Right cardiac atrium (tissue), 5 donors: ENCODE results near the gene RSRC1. TPM values are rescaled to one million over a fixed set of nuclear protein-coding genes. Genes with fewer than 3 reads are reported as not detected.

Source experiments
- ATAC-seq, 2 donors: fragments of 200-7000 bp; cut with Tn5 transposase; one replicate each; pipeline versions ENCODE4 v1.8.0 to v1.9.1; 2020; ENCODE audit warnings: moderate library complexity in 2 of 2, mild to moderate bottlenecking in 1 of 2
- DNase-seq, 3 donors: peaks; one replicate each; pipeline ENCODE4 v3.0.0-alpha.2; 2020
- H3K27ac ChIP-seq: one replicate; pipeline ENCODE4 v1.5.1; 2013; ENCODE audit warnings: mild to moderate bottlenecking, low read length, control low read depth, moderate library complexity
- H3K27me3 ChIP-seq: one replicate; pipeline ENCODE4 v1.6.1; 2013; ENCODE audit not compliant: control insufficient read depth, insufficient read depth
- H3K4me1 ChIP-seq: one replicate; pipeline ENCODE4 v1.6.1; 2013; ENCODE audit warnings: low read length; ENCODE audit not compliant: control insufficient read depth, insufficient read depth
- H3K4me3 ChIP-seq: one replicate; pipeline ENCODE4 v1.5.1; 2013; ENCODE audit warnings: low read length, control low read depth
- H3K9me3 ChIP-seq: one replicate; pipeline ENCODE4 v1.6.1; 2013; ENCODE audit warnings: low read length; ENCODE audit not compliant: control insufficient read depth
- WGBS: extraction: QIAGEN DNeasy Blood & Tissue Kit; methylation state at CpG from one replicate; pipeline ENCODE4 v1.1.7; 2013; 5-methylcytosine and 5-hydroxymethylcytosine counted together
- intact Hi-C, 4 donors: fragments of 100-400 bp; cut with DNase I; formaldehyde crosslinking; loops; one replicate each; pipeline versions ENCODE4 v1.11.0 to v1.14.0; 2022 to 2023
- polyA plus RNA-seq: library from polyadenylated mRNA; stranded (reverse); fragments of 200-250 nt; gene quantifications from one replicate; pipeline ENCODE4 v1.2.3, GENCODE V29; 2013
- total RNA-seq, 4 donors: library from RNA; stranded (reverse); fragmentation: NEBNext Ultra II Directional; extraction: Animal tissue kit (Norgen Biotek cat#: 25700); gene quantifications; one replicate each; pipeline ENCODE4 v1.2.1, GENCODE V29; 2021
- donor health status: healthy with polysubstance abuse.
- donor health status: DM: no; HTN: yes; CAD: no.
- donor health status: DM: no; HTN: no; CAD: no.
- donor health status: DM: no; HTN: yes; CAD: no; lungs with severe emphysema.
- donor health status: DM: yes; HTN: yes; CAD: no.

Gene RSRC1
- total and polyA plus RNA-seq, 5 donors = 23.0 to 31.0 (median 28.2) TPM

DNA sequence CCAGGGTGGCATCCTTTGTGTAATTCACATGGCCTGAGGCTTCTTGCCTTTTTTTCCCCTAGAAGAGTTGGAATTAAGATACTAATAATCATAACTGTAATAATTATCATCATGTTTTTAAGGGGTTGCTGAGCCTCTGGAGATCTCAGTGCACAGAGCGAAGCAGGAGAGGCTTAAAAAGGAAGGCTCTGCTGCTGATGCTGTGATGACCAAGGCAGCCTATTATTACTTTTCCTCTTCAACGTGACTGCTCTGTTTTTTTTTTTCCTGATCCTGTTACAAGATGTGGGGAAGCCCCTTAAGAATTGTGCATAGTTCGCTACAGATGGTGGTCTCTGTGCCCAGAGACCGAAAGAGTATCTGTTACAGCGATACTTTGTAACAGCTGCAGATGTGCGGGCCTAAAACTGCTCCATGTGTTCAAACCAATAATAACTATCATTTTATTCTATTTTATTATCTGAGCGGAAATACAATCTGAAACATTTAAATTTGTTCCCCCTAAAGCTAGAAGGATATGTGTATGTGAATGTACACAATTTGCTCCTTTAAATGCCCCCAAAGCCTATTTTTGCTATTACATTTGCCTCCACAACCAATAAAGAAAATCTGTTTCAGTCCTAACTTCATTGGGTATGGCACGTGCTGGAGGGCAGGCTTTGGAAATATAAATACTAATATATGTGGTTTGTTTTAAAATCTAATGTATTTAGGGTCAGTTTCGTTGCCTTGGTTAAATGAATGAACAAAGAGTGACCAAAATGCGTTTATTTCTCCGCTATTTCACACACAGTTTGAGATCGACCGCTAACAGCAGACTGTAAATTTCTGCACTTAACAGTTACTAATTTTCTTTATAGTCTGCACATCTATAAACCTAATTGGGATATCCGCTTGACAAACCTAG lies 8.3 kb upstream of the RSRC1 start:
- H3K27me3 ChIP-seq = no peaks in the 10 kb centered on the region

DNA sequence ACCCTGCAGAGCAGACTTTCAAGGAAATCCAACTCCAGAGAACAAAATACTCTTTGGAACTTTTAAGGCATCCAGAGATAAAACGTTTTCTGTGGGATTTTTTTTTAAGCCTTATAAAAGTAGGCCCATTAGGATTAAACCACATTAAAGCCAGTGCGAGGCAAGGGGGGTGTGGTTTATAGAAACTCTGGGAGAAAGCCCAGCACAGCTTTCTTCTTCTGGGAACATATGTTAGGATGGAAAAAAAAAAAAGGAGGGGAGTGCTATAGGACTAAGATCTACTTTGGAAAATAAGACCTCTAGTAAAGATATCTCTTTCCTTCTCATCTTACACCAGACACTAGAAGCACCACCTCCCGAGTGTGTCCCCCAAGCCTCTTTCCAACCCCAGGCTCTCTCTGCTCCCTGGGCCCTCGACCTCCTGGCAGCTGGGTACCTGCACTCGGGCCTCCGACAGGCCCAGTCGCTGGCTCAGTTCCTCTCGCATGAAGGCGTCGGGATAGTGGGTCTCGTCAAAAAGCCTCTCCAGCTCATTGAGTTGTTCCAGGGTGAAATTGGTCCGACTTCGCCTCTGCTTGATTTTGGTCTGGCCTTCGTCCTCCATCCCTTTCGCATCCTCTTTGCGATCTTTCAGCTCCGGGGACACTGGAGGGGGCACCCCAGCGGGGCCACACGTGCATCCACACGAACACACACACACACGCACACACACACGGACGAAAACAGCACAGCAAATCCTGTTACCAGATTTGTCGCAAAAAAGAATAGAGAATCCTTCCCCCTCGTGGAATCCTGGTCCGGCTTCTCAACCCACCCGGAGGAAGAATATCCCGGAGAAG lies 7.4 kb upstream of the RSRC1 start:
- 18% methylated on average over 28 of the region's 28 CpGs for WGBS
- no peaks in the 10 kb centered on the region for H3K9me3 ChIP-seq
- peak in 1 of 3 donors; percentile 36 for DNase-seq
- H3K4me3 ChIP-seq = peak overlapping the region; percentile 75
- no peaks in the 10 kb centered on the region for H3K27me3 ChIP-seq
- peak overlapping the region; percentile 55 for H3K27ac ChIP-seq
- intact Hi-C loops = no loop called here
- H3K4me1 ChIP-seq = peaks cover 7% of the 10 kb centered on the region
- ATAC-seq = no peak

More for the DNA sequence above, 8.3 kb upstream of the RSRC1 start:
- 38% methylated on average over 14 of the region's 14 CpGs for WGBS
- Histone ChIP-seq H3K27ac (no peak overlapping the region), H3K4me3 (peak overlapping the region; percentile 75), H3K4me1 (peaks cover 7% of the 10 kb centered on the region), H3K9me3 (no peaks in the 10 kb centered on the region)
- ATAC-seq (no peak), DNase-seq (no peak)
- intact Hi-C loops = no loop called here

DNA sequence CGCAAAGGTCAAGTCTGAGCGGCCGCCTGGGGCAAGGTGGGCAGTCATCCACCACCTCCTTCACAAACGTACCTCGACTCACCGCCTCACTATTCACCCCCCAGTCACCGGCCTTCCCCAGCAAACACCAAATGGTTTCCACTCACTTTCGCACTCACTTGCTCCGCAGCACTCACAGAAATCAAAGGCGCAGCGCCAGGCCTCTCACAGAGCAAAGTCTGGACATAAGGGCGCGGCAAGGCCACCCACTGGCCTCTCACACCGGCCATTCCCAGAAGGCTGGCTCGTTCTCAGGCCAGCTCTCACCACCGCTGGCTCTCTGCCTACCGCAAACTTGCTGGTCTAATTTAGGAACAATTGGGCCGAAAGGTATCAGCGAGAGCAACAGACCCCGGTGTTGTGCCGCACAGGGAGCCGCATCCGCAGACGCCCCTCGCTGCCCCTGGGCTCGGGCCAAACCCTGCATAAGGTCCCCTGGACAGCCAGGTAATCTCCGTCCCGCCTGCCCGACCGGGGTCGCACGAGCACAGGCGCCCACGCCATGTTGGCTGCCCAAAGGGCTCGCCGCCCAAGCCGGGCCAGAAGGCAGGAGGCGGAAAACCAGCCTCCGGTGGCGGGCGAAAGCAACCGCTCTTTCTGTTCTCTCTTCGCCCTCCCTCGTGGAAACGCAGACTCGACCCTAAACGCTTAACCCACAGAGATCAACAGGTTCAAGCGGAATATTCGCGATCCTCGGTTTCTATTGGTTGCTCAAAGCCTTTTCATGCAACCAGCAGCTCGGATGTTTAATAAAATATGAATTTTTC lies 6.6 kb upstream of the RSRC1 start:
- Histone ChIP-seq H3K27me3 (no peaks in the 10 kb centered on the region), H3K4me3 (peak overlapping the region; percentile 75), H3K4me1 (peaks cover 7% of the 10 kb centered on the region), H3K27ac (peak overlapping the region; percentile 55), H3K9me3 (no peaks in the 10 kb centered on the region)
- ATAC-seq = peak; percentile 48 to 49
- DNase-seq = peak; percentile 49 to 84 (median 71)
- WGBS = 5% methylated on average over 52 of the region's 52 CpGs
- intact Hi-C loops = no loop called here

DNA sequence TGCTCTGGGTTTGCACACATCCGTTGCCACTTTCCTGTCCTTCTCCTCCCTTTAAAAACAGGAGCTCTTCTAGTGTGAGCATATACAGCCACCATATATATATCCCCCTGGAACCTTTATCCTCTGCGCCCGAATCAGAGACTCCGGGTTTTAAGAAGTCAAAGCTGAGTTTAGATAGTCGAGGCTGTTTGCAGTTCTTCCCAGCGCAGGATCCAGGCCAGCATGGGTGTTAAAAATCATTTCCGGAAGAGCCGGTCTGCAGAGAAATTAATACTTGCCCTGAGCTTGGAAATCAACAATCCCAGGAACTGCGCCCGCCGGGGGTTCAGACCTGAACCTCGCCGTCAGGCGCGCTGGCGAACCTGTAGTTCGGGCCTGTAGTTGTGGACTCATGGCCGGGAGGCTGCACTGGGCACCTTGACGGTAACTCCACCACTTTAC lies 6.0 kb upstream of the RSRC1 start:
- peak overlapping the region; percentile 75 for H3K4me3 ChIP-seq
- no peaks in the 10 kb centered on the region for H3K9me3 ChIP-seq
- peak overlapping the region; percentile 14 for H3K27ac ChIP-seq
- no peak for ATAC-seq
- H3K4me1 ChIP-seq = peaks cover 7% of the 10 kb centered on the region
- peak in 2 of 3 donors; percentile 40 to 54 for DNase-seq
- intact Hi-C loops = no loop called here
- 21% methylated on average over 19 of the region's 19 CpGs for WGBS
- no peaks in the 10 kb centered on the region for H3K27me3 ChIP-seq

DNA sequence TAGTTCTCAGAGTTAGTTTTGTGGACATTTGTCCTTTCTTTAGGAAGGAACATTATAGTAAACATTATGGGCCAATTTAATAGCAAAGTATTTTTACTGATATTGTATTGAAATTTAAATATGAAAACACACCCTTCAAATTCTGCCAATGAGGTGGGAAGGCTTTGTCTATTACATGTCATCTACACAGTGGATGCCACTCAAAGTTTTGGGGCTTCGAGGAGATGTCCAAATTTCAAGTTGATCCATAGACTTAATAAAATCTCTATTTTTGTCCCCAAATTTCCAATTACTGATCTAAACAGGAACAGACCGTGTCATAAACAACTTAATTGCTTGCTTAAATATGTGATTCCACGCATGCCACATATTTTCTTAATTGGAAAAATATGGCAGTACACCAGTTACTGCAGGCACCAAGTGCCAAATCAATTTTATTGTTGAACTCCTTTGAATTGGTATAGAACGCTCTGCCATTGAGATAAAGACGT lies 5.4 kb upstream of the RSRC1 start:
- H3K4me1 ChIP-seq = peaks cover 7% of the 10 kb centered on the region
- no peaks in the 10 kb centered on the region for H3K9me3 ChIP-seq
- H3K27me3 ChIP-seq = no peaks in the 10 kb centered on the region
- H3K4me3 ChIP-seq = peak overlapping the region; percentile 75
- no peak for DNase-seq
- intact Hi-C loops = no loop called here
- 22% methylated on average over 5 of the region's 5 CpGs for WGBS
- no peak for ATAC-seq
- H3K27ac ChIP-seq = peak overlapping the region; percentile 14

DNA sequence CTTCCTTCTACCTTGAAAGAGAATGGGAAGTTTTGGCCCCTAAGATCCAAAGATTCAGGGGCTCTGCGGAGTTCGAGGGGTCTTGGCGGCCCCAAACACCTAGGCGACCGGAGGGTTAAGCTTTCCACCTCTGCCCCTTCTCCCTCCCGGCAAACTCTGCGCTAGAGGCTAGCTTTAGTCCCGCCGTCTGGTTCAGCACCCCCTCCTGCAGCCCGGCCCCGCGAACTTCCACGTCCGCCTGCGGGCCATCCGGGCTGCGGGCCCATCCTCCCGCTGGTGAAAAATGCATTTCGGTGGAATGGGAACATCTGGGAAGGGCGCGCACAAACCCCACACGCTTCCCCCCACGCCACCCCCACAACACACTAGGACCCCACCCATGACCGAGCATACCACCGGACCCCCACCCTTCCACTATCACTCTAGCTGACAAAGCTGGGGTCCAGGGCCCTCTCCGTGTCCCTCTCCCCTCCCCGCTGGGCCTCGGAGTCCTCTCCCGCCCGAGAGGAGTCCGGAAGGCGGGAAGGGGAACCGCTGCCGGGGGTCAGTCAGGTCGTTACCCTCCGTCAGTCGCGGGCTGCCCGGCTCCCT lies 4.7 kb upstream of the RSRC1 start:
- peaks cover 7% of the 10 kb centered on the region for H3K4me1 ChIP-seq
- peak overlapping the region; percentile 26 for H3K27ac ChIP-seq
- WGBS = 3% methylated on average over 39 of the region's 39 CpGs
- H3K4me3 ChIP-seq = peak overlapping the region; percentile 75
- no peaks in the 10 kb centered on the region for H3K9me3 ChIP-seq
- ATAC-seq (peak; percentile 22 to 34), DNase-seq (peak in 2 of 3 donors; percentile 58 to 64)
- no peaks in the 10 kb centered on the region for H3K27me3 ChIP-seq
- intact Hi-C loops = no loop called here

DNA sequence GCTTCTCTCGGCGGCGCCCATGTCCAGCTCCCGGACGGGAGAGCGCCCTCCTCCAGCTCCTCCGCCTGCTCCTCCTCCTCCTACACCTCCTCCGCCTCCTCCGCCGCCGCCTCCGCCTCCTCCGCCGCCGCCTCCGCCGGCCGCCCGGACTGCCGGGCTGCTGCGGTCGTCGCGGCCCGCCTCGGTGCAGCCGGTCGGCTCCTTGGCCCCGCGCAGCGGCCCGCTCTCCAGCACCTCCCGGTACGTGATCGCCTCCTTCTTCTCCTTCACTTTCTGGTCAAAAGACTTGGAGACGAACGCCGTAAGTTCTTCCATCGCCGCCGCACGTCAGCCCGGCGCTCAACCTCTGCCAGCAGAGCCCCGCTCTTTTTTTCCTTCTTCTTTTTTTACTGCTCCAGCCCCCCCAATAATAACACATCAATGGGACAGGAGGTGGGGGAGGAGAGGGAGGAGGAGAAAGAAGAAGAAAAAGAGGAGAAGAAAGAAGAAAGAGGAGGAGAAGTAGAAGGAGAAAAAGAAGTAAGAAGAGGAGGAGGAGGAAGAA lies 4.1 kb upstream of the RSRC1 start:
- Histone ChIP-seq H3K4me3 (peak overlapping the region; percentile 75), H3K27ac (peak overlapping the region; percentile 26), H3K27me3 (no peaks in the 10 kb centered on the region), H3K4me1 (peaks cover 7% of the 10 kb centered on the region), H3K9me3 (no peaks in the 10 kb centered on the region)
- WGBS = 1% methylated on average over 45 of the region's 45 CpGs
- ATAC-seq (peak; percentile 64 to 69), DNase-seq (peak; percentile 50 to 80 (median 77))
- intact Hi-C loops = no loop called here

DNA sequence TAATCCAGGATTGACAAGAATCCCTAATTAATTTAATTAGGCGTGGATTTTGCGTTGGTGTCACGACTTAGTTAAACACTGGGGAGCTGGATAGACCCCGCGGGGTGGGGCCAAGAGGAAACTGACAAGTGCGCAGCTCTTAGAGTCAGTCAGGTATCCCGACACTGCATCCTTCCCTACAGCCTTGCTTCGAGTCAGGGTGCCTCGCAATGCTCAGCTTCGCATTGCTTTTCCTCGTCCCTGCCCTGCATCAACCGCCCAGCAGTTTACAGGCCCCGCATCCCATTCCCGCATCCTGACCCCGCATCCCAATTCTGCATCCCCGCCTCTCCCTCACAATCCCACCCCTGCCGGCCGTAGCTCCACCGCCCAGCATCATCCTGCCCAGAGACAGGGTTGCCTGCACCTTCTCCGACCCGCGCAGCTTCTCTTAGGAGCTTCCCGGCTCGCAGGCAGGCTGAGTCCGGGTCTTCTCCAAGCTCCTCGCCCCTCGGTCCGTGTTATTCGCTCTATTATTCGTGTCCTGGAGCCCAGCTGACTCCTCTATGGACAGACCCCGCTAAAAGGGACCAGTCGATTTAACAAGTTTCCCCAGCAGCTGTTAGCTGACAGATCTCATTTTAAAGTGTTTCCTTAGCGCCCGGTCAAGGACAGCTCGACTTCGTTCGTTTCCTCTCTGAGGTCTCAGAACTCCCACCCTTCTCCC lies 3.0 kb upstream of the RSRC1 start:
- no peaks in the 10 kb centered on the region for H3K9me3 ChIP-seq
- H3K27me3 ChIP-seq = no peaks in the 10 kb centered on the region
- H3K4me1 ChIP-seq = peaks cover 7% of the 10 kb centered on the region
- intact Hi-C loops = no loop called here
- 3% methylated on average over 37 of the region's 37 CpGs for WGBS
- H3K27ac ChIP-seq = peak overlapping the region; percentile 13
- H3K4me3 ChIP-seq = peak overlapping the region; percentile 75
- DNase-seq (peak in 1 of 3 donors; percentile 53), ATAC-seq (no peak)

DNA sequence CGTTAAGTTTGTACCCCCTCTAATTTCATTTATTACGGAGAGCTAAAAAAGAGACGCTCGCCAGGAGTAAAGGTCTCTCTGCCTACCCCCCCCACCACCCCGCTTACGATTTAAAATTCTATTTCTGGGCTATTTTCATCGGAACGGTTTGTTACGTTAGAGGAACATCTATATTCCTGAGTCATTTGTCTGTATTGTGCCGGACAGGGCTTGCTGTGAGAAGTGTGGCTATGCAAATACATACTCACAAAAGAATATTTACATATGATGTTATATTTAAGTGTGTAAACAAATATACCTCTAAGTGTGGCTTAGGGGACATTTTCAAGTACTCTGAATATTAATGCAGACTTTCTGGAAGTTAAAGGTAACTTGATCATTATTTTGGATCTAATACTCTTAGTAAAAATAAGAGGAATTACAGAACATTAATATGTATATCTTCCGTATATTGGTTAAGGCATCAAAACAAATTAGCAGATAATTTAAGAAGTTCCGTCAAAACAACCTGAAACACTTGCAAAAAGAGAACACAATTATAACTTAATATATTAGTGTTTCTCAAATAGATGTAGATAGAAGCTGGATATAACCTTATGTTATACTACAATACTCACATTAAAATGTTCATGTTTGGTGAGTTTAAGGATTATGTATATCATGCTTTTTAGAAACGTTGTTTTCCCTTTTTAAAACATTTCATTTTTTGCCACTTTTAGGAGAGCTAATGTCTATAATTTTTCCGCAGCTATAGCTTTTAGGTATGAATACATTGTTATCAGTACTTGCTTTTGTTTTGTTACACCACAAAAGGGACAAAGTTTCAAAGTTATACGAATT lies 2.1 kb upstream of the RSRC1 start:
- no peaks in the 10 kb centered on the region for H3K27me3 ChIP-seq
- ATAC-seq = no peak
- WGBS = 20% methylated on average over 15 of the region's 15 CpGs
- no peak overlapping the region for H3K27ac ChIP-seq
- no peaks in the 10 kb centered on the region for H3K9me3 ChIP-seq
- intact Hi-C loops = no loop called here
- peaks cover 7% of the 10 kb centered on the region for H3K4me1 ChIP-seq
- H3K4me3 ChIP-seq = peak overlapping the region; percentile 75
- DNase-seq = no peak
